GM04504 (cell line): Measurements from ENCODE around the gene ENO1.
"Not testable (repeated sequence)": the region's sequence is repeated elsewhere in the genome, so short reads cannot be mapped to it uniquely, and the experiment has no call there.

Experiments
- DNase-seq: peaks from one replicate; pipeline ENCODE4 v3.0.0-alpha.2; 2012; ENCODE audit warnings: low read depth

The ENO1 gene

DNA sequence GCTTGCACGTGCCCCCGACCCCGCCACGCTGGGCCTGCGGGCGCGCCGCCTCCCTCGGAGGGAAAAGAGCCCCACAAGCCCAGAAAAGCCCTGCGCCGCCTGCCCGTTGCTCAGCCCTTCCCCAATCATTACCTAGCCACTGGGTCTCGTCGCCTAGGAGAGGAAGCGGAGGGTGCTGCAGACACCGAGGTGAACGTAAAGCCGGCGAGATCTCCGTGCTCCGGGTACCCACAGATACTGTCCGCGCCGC is at the start of gene ENO1:
Gene ENO1 (minus strand): TSS at position 239 of the 250 bp plus-strand sequence. CDS start 3,778 bp downstream, outside the sequence.
- no peak for DNase-seq

DNA sequence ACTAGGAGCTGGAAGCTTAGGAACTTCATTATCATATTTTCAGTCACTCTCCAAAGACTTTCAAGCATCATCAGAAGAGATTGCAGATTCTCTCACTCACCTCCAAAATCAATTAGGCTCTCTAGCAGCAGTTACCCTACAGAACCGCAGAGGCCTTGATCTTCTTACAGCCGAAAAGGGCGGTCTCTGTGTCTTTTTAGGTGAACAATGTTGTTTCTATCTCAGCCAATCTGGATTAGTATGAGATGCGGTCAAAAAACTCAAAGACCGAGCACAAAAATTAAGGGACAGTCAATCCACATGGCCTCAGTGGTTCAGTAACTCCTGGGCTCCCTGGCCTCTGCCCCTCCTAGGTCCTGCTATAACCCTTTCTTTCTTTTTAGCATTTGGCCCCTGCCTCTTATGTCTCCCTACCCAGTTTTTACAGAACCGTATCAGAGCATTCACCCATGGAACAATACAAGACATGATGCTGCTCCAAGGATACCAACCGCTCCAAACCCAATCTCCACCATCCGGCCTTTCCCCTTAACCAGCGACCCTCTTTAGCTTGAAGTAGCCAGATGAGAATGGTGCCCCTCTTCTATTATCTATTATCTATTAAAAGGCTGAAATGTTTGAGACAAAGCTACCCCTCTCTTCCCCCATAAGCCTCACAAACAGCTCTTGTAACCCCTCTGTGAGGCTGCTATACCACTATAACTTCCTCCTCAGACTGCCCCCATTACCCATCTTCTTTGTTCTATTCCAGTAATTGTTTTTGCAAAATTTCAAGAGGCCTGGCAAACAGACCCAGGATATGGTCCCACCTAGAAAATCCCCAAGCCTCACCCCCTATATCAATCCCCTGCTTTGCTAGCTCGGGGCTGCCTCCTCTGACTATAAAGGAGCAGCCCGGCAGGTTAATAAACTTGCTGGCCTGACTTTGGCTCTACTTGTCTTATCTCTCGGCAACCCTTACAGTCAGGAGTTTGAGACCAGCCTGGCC is 48.5 kb upstream of the ENO1 start:
- no peak for DNase-seq

DNA sequence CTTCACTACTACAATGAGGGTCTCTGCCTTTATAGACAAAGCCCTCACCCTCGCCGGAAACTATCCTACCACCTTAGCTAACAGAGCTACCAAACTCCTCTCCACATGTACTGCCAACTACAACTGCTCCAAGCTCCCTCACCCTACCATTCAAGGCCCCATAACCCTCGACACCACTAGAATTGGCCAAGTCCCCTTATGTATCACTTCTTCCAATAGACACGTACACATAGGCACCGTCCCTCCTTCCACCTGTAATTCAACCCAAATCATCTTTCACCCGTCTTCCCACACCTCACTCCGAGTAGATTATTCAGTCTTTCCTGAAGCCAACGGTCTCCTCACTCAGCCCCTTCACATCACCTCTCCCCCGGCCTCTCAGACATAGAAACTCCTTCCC is 47.5 kb upstream of the ENO1 start:
- DNase-seq = no peak

DNA sequence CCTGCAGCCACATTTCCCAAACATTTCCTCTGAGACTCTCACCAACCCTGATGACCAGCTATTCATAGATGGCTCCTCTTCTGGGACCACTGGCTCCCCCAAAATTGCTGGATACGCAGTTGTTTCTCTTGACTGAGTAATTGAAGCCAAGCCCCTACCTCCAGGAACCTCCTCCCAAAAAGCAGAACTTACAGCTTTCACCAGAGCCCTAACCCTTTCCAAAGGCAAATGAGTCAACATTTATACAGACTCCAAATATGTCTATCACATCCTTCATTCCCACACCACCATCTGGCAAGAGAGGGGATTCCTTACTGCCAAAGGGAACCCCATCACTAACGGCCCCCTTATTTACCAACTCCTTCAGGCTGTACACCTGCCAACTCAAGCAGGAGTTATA is 46.9 kb upstream of the ENO1 start:
- no peak for DNase-seq

DNA sequence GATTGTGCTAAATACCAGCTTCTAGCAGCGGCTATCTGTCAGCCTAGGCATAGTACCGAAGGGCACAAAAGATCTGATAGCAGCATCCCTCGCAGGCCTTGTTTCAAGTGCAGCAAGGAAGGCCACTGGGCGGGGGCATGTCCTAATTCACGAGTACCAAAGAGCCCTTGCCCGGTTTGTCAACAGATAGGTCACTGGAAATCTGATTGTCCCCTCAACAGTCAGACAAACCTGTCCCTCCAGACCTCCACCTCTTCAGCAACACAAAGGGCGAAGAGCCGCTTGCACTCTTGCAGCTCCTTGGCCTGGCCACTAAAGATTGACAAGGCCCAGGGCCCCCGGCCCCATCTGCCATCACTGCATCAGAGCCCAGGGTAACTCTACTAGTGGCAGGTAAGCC is 44.5 kb upstream of the ENO1 start:
- no peak for DNase-seq

DNA sequence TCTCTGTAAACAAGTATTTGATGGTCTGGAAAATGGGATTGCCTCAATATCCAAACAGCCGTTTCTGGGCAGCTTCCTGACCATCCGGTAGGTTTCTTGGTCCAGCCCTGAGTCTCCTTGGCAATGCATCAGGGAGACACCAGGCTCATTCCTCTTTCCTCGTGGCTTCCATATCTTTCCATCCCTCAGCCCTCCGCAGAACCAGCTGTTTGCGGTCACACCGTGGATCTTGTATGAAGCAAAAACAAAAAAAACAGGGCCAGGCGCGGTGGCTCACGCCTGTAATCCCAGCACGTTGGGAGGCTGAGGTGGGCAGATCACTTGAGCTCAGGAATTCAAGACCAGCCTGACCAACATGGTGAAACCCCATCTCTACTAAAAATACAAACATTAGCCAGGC is 39.0 kb upstream of the ENO1 start:
- DNase-seq = not testable (repeated sequence)

DNA sequence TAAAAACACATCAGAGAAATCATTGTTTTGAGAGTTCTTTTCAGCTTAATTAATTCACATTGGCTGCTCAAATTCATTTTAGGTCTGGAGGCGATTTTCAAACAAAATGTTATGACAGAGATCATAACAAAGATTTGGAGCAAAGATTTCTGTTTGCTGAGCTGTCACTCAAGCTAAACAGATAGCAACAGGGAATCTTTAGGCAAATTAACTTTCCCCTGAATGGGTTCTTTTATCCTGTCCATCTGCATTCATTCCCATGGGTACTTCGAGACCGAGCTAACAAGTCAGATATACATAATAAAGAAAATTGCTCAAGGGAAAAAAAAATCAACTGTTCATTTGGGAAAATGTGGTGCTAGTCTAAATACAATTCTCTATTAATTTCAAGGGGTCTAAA is 37.0 kb upstream of the ENO1 start:
- DNase-seq = no peak

DNA sequence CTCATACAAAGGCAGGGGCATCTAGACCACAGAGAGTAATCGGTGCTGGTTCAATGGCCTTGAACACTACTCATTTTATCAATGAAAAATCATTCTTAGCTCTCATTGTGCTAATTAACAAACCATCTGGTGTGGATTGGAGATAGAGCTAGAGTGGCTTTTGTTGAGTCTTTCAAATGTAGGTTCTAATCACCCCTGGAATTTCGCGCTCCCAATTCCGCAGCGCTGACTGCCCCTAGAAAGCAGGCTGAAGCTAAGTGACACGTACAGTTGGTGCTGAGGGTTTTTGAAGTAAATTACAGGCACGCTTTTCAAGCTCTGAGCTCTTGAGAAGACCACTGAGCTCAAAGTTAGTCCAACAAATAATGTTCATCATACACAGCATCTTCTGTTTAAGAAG is 36.0 kb upstream of the ENO1 start:
- DNase-seq = no peak

DNA sequence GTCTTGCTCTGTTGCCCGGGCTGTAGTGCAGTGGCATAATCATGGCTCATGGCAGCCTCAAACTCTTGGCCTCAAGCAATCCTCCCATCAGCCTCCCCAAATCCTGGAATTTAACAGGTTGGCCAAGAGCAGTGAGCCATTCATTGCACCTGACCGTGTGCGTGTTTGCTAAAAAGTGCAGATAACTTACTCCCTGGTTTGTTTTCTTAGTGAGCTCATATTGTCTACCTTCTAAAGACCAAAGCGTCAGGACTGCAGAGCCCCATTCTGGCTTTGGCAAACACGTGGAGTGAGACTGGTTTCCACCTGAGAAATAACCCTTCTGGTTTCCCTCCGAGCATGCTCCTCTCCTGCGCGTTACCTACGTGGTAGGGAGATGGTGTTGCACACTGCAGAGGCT is 35.0 kb upstream of the ENO1 start:
- DNase-seq = no peak

DNA sequence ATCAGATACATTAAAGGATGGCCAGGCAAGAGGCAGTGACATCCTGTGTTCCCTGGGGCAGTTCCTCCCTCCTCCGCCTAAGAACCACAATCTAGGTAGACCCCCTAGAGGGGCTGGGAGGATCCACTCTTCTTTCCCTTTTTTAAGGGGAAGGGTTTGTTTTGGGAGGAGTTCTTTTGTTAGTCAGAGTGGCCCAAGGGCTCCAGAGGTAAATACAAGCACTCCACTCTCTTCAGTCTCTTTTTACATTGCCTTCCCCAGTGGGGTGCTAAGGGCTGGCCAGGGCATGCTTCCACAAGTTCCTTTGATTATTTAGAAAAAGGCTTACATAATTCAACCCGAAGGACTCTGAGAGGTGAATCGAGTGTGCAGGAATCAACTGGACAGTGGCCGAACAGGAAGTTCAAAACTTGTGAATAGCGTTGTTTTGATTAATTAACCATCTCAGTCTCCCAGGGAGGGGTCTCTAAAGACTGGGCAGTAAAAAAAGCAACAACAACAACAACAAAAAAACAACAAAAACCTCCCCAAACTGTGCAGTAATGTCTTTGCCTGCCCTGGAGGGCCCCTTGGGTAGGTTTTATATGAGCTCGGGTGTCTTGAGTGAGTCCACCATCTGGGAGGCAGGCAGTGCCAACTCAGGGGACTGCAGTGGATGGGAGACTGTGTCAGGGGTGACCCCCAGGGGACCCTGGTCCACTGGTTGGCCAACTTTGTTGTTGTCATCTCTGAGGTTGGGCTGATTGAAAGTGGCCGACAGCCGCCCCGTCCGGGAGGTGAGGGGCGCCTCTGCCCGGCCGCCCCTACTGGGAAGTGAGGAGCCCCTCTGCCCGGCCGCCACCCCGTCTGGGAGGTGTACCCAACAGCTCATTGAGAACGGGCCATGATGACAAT is 33.2 kb upstream of the ENO1 start:
- no peak for DNase-seq

DNA sequence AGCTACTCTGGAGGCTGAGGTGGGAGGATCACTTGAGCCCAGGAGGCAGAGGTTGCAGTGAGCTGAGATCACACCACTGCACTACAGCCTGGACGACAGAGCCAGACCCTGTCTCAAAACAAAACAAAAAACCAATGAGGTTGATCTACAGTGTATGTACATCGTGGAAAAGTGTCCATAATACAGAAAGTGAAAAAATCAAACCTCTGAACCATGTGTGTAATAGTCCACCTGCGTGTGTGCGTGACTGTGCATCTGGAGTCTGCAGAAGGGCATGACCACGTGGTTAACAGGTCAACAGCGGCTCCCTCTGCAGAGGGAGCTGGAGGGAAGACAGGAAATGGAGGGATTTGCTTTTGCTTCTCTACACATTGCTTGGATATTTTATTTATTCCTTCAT is 32.4 kb upstream of the ENO1 start:
- no peak for DNase-seq

DNA sequence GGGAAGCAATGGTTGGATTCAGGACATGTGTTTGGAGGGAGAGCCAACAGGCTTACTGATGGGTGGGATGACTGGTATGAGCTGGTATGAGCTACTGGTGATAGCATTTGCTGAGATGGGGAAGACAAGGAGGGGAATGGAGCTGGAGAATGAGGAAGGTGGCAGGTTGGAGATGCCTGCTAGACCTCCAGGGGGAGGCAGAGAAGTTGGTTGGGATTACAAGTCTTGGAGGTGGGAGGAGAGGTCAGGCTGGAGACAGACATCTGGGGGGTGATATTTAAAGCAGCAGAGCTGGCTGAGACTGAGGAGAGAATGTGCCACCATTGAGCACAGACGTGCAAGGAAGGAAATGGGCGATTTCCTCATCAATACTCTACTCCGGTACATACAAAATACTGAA is 31.8 kb upstream of the ENO1 start:
- no peak for DNase-seq

DNA sequence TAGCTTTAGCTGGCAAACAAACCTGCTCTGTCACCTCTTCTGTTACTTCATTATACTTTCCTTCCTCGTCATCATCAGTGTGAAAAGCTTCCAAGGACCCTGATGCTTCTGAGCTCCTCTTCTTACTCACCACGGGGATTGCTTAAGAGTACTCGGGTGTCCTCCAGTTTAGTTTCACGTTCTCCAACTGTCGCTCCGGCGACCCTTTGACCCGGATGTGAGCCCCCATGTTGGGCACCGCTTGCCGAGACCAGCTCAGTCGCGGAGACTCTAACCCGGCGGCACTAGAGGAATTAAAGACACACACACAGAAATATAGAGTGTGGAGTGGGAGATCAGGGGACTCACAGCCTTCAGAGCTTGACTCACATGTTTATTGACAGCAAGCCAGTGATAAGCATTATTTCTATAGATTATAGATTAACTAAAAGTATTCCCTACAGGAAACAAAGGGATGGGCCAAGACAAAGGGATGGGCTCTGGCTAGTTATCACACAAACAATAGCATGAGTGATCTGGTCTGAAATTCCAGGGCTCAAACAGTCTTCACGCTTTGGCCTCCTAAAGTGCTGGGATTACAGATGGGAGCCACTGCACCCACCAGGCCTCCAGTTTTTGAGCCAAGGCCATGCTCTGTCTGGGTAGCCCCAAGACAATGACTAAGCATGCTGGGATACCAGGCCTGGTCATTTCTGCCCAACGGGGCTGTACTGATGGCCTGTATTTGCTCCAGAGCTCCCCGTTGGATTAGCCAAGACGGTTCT is 30.1 kb upstream of the ENO1 start:
- no peak for DNase-seq

DNA sequence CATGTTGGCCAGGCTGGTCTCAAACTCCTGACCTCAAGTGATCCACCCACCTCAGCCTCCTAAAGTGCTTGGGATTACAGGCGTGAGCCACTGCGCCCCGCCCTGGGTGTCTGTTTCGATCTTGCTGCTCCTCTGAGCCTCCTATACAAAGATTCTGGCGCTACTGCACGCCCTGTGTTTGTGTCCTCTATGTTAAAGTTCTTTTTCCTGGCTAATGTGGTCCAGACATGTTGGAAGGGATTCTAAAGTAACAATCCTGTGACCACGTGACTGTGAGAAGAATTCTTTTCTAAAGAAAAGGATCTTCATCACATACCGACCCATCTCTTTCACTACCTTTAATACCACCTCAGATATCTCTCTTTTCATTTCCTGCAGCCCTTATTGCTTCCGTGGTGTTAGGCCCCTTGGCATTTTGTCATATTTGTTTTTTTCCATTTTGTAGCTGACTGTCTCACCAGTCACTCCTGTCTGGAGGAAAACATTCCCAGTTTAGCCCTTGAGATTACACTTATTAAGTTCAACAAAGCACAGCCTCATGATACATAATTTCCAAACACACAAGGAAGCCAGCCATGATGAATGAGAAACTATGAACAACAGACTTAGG is 27.2 kb upstream of the ENO1 start:
- DNase-seq = no peak

DNA sequence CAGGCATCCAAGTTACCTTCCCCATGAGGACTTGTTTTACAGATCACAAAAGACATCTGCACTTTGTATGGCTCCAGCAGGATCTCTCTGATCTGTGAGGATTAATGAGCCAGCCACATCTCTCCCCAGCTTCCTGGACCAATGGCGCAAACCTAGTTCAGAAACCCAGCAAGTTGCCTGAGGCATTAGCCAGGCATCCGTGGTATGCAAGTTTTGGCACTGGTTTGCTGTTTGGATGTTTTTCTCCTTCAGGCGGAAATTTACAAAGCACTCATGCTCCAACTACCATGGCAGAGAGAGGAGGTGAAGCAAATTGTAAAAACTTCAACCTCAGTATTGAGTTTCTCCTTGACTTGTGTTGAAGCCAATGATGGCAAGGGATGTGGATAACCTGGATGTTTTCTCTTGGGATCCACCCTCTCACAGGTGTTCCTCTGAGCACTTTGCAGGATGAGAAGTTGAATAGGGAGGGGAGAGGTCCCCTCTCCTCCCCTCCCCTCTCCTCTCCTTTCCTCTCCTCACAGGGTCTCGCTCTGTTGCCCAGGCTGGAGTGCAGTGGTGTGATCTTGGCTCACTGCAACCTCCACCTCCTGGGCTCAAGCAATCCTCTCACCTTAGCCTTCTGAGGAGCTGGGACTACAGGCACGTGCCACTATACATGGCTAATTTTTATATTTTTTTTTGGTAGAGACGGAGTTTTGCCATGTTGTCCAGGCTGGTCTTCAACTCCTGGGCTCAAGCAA is 25.6 kb upstream of the ENO1 start:
- peak; percentile 95 for DNase-seq

DNA sequence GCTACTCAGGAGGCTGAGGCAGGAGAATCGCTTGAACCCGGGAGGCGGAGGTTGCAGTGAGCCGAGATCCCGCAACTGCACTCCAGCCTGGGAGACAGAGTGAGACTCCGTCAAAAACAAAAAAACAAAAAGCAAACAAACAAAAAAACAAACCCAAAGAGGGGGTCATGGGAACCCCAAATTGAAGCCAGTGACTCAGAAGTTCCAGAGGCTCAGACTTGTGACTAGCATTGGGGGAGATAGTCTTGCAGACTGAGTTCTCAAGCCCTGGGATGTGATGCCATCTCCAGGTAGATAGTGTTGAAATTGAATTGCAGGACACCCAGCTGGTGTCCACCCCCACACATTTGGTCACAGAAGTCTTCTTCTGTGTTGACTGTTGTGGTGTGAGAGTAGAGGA is 24.9 kb upstream of the ENO1 start:
- DNase-seq = no peak

DNA sequence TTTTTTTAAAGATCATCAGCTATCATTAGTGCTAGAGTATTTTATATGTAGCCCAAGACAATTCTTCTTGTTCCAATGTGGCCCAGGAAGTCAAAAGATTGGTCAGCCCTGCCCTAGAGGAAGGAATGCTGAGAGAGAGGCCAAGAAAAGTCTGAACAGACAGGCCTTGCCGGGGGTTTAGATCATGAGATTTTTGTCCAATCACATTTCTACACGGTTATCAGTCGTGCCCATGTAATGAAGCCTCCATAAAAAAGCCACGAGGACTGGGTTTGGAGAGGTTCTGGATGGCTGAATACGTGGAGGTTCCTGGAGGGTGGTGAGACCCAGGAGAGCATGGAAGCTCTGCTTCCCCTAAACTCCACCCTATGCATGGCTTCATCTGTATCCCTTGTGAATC is 24.3 kb upstream of the ENO1 start:
- no peak for DNase-seq

DNA sequence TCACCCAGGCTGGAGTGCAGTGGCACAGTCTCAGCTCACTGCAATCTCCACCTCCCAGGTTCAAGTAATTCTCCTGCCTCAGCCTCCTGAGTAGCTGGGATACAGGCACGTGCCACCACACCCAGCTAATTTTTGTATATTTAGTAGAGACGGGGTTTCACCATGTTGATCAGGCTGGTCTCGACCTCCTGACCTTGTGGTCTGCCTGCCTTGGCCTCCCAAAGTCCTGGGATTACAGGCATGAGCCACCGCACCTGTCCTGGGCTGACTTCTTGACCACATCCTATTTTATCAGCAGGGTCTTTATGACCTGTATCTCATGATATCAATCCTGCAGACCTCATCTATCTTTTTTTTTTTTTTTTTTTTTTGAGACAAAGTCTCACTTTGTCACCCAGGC is 22.2 kb upstream of the ENO1 start:
- not testable (repeated sequence) for DNase-seq

DNA sequence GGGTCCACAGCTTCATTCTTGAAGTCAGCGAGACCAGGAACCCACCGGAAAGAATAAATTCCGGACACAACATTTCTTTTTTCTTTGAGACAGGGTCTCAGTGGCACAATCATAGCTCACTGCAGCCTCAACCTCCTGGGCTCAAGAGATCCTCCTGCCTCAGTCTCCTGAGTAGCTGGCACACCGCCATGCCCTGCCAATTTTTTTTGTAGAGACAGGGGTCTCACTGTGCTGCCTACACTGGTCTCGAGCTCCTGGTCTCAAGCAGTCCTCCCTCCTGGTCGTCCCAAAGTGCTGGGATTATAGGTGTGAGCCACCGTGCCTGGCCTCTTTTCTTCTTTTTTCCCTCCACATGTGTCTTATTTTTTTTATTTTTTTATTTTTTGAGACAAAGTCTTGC is 20.6 kb upstream of the ENO1 start:
- no peak for DNase-seq

DNA sequence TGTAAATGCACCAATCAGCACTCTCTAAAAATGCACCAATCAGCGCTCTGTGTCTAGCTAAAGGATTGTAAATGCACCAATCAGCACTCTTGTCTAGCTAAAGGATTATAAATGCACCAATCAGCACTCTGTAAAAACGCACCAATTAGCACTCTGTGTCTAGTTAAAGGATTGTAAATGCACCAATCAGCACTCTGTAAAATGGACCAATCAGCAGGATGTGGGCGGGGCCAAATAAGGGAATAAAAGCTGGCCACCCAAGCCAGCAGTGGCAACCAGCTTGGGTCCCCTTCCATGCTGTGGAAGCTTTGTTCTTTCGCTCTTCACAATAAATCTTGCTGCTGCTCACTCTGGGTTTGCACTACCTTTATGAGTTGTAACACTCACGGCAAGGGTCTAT is 19.9 kb upstream of the ENO1 start:
- DNase-seq = not testable (repeated sequence)

DNA sequence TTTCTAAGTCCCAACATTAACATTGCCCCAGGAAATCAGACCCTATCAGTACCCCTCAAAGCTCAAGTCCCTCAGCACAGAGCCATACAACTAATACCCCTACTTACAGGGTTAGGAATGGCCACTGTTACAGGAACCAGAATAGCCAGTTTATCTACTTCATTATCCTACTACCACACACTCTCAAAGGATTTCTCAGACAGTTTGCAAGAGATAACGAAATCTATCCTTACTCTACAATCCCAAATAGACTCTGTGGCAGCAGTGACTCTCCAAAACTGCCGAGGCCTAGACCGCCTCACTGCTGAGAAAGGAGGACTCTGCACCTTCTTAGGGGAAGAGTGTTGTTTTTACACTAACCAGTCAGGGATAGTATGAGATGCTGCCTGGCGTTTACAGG is 19.0 kb upstream of the ENO1 start:
- DNase-seq = not testable (repeated sequence)
